GM13977 (cell line): ENCODE results near the gene IQCH.
A peak's percentile ranks its signal among the peaks of the same experiment; 100 is the strongest.

Experiments used
- DNase-seq: peaks from one replicate; pipeline ENCODE4 v3.0.0; 2012; ENCODE audit warnings: low spot score
- CTCF ChIP-seq: IDR thresholded peaks from 2 replicates; pipeline ENCODE4 v1.5.1; 2012; ENCODE audit warnings: mild to moderate bottlenecking, control low read depth; ENCODE audit not compliant: insufficient read depth; ENCODE audit errors: extremely low read depth, missing control alignments
- in situ Hi-C: fragments of 300-500 bp; cut with MboI; formaldehyde crosslinking; loops from one replicate; pipeline ENCODE4 v1.12.0; 2022; ENCODE audit warnings: low sequenced_read_pairs, low pct_unique_long_range_greater_than_20kb, mixed read lengths, inconsistent platforms; ENCODE audit not compliant: unreplicated experiment

IQCH gene

GRCh38 chr15:67533873-67534272 is 279.3 kb downstream of the IQCH start:
- TF ChIP-seq CTCF: no peak
- in situ Hi-C loops: no loop called here
- no peak for DNase-seq

GRCh38 chr15:67534360-67534759 is 279.8 kb downstream of the IQCH start:
- no peak for DNase-seq
- no peak for TF ChIP-seq CTCF
- in situ Hi-C loops: no loop called here

GRCh38 chr15:67537771-67538170 is 283.2 kb downstream of the IQCH start:
- TF ChIP-seq CTCF: no peak
- DNase-seq: no peak
- in situ Hi-C loops: no loop called here

GRCh38 chr15:67542420-67543347 is 288.1 kb downstream of the IQCH start, which contains the start of gene MAP2K5:
MAP2K5 (plus strand) TSS chr15:67542703; CDS start chr15:67543336, 633 bp downstream.
- in situ Hi-C loops: no loop called here
- peak; percentile 87 for DNase-seq
- TF ChIP-seq CTCF: no peak

GRCh38 chr15:67543348-67543718 is 288.7 kb downstream of the IQCH start:
- in situ Hi-C loops: no loop called here
- no peak for DNase-seq
- no peak for TF ChIP-seq CTCF

GRCh38 chr15:67544475-67544874 is 289.9 kb downstream of the IQCH start:
- TF ChIP-seq CTCF: no peak
- in situ Hi-C loops: no loop called here
- DNase-seq: no peak
